ENCODE measurements around the gene RNU6-9.

RNU6-9 gene

DNA sequence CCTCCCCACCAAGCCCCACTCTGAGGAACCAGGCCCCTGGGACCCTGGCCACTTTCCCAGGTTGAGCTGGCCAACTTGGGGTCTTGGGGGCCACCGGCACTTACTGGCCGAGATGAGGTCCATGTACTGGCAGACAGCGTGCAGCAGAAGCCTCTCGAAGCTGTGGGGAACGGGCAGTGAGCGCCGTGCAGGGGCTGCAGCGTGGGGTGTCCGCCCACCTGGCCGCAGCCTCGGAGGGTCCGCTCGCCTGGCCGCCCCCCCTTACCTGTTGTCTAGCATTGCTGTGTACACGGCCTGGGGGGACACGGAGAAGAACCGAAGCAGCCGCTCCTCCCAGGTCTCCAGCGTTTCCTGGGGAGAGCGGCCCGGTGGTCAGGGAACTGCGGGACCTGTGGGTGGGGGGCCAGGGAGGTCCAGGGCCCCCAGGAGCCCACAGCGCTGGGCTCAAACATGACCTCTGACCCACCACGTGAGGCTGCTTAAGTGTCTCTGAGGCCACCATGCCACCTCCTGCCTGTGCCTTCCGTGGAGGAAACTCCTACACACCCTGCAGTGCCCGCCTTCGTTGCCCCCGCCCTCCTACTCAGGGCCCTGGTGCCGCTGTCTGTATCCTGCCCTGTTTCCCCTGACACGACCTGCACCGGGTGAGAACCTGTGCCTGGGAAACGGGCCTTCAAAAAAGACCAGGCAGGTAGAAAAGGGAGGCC lies 6.2 kb downstream of the RNU6-9 start:
- DNase-seq = no peak

DNA sequence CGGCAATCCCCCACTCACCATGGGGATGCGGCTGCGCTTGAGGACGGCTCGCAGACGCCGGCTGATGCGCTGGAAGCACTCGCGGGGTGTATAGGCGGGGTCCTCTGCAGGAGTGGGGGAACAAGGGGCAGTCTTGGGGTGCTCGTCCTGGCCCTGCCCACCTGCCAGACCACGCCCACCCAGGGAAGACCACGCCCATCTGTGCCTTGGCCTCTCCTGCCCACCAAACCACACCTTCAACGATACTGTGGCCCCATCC lies 6.7 kb downstream of the RNU6-9 start:
- DNase-seq = no peak

DNA sequence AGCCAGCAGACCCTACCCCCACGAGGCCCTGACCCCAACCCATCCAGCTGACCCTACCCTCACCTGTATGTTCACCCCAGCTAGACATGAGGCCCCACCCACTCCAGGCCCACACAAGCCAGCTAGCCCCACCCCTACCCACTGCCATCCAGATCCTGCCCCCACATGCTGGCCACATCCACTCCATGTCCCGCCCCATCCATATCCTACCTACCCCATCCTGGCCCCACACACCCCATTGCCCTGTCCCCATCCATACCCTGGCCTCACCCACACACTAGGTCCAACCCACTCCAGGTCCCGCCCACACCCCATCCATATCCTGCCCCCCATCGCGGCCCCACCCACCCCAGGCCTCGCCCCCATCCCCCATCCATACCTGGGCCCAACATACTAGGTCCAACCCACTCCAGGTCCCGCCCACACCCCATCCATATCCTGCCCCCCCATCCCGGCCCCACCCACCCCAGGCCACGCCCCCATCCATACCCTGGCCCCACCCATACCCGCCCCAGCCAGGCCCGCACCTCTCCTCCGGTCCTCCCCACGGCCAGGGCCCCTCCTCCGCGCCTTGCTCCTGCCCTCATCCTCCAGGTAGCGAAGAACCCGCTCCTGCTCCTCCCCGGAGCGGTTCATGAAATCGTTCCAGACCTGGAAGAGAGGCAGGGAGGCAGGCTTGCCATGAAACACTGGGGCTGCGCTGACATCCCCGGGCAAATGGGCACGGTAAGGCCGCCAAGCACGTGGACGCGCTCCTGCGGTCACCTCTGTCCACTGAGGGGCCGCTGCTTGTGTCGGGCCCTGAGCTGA lies 7.2 kb downstream of the RNU6-9 start:
- DNase-seq = peak; percentile 64

DNA sequence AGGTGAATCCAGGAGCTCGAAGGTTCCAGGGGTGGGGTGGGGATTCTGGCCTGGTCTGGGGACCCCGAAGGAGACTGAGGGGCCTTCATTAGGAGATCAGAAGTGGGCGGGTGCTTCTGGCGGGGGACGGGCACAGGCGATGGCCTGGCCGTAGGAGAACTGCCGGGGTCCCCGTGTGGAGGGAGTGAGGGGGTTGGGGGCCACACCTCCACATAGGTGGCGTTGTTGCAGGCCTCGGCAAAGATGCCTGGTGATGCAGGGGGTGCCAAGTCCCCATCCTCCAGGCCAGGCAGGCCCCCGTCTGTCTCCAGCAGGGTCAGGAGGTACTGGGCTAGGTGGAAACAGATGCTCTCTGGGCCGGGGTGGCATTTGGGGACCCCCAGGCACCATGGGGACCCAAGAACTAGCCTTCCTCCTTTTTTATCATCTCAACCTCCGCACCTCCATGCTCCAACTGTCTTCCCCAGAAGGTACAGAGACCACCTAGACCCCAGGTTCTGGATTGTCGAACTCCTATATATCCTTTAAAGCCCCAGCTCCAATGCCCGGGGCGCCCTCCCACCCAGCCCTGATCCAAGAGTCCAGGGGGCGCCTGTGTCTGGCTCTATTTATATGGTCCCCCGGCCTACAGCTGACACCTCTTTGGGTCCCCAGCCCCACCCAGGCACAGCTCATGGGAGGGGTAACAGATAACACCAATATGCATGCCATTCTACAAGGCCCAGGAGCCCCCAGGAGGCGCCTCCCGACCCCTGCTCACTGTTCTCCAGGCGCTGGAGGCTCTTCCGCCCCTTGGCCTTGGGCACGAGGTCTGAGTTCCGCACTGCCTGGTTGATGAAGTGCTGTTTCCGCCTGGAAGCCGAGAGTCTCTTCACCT lies 8.2 kb downstream of the RNU6-9 start:
- no peak for DNase-seq

DNA sequence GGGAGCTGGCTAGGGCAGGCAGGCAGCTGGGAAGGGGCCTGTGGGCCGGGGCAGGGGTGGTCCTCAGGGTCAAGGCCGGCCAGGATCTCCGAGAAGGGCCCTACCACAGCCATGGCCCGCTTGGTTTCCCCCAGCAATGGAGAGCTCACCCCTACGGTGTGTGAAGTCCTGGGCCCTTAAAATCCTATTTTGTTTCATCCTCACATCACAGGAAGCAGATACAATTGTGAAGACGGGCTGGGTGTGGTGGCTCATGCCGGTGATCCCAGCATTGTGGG lies 8.7 kb downstream of the RNU6-9 start:
- DNase-seq = no peak

DNA sequence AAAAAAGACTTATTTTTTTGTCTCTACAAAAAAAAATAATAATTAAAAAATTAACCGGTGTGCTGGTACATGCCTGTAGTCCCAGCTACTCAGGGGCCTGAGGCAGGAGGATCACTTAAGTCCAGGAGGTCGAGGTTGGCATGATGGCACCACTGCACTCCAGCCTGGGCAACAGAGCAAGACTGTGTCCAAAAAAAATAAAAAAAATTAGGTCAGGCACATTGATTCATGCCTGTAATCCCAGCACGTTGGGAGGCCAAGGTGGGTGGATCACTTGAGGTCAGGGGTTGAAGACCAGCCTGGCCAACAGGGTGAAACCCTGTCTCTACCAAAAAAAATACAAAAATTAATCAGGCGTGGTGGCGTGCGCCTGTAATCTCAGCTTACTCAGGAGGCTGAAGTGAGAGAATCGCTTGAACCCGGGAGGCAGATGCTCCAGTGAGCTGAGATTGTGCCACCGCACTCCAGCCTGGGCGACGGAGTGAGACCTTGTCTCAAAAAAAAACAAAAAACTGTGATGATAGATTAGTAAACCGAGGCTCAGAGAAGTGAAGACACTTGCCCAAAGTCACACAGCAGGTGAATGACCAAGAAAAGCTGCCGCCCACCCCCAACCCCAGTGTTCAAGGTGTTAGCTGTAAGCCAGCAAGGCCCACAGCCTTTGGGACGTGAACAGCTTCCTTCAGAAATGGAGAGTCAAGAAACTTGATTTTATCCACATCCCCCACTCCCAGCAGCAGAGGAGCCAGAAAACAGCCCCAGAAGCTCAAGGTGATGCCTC lies 9.4 kb downstream of the RNU6-9 start:
- DNase-seq = no peak

DNA sequence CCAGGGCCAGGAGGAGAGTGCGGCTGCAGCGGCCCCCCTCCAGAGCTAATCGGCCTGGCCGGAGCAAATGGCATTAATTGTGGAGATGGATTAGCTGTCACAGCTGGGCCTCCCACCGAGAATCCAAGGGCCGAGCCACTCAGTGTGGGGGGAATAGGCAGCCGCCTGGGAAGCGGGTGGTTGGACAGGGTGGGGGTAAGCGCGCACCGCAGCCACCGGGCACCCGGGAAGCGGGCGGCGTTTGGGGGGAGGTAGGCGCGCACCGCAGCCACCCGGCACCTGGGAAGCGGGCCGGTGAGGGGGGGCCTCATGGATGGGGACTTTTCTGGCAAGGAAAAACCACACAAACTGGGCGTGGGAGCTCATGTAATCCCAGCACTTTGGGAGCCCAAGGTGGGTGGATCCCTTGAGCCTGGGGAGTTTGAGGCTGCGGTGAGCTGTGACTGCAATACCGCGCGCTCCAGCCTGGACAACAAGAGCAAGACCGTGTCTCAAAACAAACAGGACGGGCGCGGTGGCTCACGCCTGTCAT lies 10.0 kb downstream of the RNU6-9 start:
- DNase-seq = no peak

DNA sequence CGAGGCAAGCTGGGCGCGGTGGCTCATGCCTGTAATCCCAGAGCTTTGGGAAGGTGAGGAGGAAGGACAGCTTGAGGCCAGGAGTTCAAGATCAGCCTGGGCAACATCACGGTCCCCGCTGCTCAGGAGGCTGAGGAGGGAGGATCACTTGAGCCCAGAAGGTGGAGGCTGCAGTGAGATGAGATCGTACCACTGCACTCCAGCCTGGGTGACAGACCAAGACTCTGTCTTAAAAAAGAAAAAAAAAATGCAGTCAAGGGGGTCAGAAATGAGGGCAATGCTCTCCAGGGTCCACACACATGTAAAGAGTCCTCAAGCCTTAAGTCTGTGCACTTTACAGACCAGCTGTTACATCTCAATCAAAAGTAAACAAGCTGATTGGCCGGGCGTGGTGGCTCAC lies 11.3 kb downstream of the RNU6-9 start:
- DNase-seq = no peak

DNA sequence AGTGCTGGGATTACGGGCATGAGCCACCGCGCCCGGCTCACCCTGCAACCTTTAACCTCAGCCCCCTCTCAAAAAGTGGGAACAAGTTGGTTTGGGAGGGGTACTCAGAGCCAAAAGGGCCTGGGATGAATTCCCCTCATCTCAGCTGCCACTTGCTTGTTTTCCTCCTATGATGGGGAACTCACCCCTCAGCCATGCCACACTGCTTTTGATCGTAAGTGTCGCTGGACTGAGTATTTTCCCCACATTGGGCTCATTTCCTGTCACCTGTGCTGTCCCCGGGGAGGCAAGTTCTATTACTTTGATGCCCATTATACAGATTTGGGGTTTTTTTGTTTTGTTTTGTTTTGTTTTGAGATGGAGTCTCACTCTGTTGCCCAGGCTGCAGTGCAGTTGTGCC lies 13.2 kb downstream of the RNU6-9 start:
- peak; percentile 67 for DNase-seq

DNA sequence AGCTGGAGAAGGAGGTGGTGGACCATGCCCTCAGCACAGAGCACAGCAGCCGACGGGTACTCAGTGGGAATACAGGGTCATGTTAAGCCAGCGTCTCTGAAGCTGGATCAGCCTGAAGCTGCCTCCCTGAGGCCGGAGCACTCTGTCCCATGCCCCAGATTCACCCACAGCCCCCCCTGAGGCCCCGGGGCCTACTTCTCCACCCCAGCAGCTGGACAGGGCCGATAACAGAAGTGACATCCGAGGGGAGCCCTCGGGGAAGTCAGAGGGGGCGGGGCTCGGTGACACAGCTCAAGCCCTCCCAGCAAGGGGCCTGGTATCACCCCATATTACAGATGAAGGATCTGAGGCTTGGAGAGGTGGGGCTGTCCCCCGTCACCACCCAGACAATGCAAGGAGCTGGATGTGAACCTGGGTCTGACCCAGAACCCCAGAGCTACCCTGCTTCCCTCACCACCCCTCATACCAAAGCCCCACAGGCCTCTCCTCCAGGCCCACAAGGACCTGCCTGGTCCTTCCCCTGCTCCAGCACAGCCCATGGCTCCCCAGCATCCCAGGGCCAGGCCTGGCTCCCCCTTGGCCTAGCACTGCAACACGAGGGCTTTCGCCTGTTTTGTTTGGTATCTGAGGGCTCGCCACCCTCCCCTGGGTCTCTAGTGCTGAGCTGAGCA lies 14.0 kb downstream of the RNU6-9 start:
- DNase-seq = peak; percentile 43

DNA sequence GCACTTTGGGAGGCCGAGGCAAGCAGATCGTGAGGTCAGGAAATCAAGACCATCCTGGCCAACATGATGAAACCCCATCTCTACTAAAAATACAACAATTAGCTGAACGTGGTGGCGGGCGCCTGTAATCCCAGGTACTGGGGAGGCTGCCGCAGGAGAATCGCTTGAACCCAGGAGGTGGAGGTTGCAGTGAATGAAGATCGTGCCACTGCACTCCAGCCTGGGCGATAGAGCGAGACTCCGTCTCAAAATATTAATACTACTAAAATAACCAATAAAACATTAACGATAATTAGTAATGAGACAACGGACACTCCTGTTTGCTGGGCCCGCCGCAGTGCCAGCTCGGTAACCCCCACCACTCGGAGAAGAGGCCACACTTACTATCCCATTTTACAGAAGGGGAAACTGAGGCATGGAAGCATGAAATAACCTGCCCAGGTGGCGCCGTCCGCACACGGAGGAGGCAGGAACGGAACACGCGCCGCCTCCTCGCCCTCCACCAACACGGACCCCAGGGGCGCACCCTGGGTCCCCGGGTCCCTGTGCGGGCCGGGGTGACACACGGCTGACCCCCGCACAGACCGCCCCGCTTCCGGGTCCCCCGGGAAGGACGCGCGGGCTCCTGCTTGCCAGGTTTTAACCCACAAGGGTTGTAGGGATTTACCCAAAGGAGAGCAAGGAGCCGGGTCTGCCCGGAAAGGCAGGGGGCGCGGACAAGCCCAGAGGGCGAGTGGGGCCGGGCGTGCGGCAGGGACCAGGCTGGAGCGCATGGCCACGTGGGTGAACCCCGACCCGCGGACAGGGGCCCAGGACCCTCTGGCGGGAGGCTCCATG lies 18.1 kb downstream of the RNU6-9 start:
- no peak for DNase-seq

DNA sequence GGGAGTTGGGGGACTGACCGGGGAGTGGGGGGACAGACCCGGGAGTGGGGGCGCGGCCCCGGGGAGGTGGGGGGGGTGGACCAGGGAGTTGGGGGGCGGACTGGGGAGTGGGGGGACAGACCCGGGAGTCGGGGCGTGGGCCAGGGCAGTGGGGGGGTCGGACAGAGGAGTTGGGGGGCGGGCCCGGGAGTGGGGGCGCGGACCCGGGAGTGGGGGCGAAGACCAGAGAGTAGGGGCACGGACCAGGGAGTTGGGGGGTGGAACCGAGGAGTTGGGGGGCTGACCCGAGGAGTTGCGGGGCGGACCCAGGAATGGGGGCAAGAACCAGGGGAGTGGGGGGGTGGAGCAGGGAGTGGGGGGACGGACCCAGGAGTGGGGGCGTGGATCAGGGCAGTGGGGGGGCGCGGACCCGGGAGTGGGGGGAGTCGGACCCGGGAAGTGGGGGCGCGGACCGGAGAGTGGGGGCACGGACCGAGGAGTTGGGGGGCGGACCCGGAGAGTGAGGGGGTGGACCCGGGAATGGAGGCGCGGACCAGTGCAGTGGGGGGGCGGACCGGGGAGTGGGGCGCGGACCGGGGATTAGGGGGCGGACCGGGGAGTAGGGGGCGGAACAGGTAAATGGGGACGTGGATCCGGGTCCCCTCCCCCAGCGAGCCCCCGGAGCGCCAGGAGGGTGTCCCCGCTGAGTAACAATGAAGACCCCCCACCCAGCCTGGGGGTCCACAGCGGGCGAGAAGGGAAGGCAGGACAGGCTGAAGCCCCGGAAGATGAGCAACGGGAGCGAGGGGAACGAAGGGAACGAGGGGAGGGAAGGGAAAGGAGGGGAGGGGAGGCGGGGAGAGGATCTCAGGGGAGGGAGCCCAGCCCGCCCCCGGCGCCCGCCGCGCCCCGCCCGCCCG lies 19.1 kb downstream of the RNU6-9 start:
- DNase-seq = peak; percentile 63

DNA sequence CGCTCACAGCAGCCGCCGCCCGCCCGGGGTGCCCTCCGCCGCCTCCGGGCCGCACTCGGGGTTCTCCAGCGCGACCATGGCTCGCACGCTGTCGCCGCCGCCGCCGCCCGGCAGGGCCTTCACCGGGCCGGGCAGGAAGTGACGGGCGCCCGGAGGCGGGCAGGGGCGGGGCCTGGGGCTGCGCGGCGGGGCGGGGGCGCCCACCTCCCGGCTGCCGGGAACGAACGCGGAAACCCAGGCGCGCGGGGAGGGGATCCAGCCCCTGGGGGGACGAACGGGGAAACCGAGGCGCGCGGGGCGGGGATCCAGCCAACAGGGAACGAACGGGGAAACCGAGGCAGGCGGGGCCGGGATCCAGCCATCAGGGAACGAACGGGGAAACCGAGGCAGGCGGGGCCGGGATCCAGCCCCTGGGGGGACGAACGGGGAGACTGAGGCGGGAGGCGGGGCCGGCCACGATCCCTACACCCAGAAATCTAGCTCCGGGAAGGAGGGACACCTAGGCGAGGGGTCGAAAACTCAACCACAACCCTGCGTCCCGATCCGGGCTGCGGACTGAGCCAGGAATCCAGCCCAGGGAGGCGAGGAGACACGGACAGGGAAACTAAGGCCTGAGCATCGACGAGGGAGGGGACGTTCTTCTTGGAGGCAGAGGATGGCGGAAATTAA lies 19.9 kb downstream of the RNU6-9 start, which contains the start of gene R3HDM4:
Gene R3HDM4 (minus strand): TSS at position 140 of the 669 bp plus-strand sequence. CDS start 62 bp downstream, at position 78.
- DNase-seq = peak; percentile 91

DNA sequence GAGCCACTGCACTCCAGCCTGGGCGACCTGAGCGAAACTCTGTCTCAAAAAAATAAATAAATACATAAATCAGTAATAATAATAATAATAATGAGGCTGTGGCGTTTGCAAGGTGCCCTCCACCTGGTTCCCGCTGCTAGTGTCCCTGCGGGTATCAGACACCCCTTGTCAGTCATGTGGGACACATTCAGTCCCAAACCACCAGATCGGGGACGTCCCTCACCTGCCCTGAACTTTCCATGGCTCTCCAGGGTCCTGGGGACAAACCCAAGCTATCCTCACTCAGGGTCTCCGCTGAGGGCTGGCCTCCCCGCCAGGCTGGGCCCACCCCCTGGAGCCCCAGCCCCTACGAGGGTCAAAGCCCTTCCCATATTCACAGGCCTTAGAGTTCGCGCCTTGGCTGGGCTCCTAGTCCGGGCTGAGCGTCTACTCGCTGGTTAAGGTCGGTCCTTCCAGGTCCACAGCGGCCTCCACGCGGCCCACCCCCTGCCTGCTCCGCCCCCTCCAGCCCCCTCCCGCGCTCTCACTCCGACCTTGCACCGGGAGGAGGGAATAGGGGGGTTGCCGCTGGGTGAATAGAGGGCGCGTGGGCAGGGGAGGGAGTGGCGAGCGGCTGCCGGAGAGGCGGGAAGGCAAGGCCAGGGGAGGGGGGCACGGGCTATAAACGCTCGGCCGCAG lies 23.5 kb downstream of the RNU6-9 start:
- no peak for DNase-seq

DNA sequence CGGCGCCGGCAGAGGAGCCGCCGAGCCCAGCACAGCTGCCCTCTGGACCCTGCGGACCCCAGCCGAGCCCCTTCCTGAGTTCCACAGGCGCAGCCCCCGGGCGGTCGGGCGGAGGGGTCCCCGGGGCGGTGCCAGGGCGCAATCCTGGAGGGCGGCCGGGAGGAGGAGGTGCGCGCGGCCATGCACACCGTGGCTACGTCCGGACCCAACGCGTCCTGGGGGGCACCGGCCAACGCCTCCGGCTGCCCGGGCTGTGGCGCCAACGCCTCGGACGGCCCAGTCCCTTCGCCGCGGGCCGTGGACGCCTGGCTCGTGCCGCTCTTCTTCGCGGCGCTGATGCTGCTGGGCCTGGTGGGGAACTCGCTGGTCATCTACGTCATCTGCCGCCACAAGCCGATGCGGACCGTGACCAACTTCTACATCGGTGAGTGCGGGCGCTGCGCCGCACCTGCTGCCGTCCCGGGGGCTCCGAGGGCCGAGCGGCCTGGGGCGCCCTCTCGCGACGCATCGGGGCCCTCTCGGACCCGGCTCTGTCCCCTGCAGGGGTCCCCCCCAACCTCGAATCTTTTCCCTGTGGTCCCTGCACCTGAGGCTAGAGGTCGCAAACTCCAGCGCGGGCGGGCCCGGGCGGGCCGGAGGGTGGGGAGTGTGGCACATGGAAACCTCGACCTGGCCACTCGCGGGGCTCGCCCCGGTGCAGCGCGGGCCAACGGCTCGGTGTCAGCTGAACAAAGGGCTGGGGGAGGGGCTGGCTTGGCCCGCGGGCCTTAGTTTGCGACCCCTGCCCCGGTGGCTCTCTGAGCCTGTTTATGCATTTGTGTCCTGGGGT lies 24.3 kb downstream of the RNU6-9 start, which contains the start of gene KISS1R:
Gene KISS1R (plus strand): TSS at position 11 of the 829 bp plus-strand sequence. CDS start 170 bp downstream, at position 181.
- DNase-seq = peak; percentile 63

DNA sequence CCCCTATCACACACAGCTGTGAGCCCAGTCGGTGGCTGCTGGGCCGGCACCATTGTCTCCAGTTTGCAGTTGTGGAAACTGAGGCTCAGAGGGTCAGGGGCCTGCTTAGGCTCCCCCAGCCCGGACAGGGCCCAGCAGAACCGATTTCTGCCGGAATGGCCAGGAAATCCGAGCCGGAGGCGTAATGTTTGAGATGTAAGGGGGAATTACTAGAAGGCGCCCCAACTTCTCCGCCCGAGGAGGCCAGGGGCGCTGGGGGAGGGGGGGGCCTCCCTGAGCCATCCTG lies 24.8 kb downstream of the RNU6-9 start:
- no peak for DNase-seq

DNA sequence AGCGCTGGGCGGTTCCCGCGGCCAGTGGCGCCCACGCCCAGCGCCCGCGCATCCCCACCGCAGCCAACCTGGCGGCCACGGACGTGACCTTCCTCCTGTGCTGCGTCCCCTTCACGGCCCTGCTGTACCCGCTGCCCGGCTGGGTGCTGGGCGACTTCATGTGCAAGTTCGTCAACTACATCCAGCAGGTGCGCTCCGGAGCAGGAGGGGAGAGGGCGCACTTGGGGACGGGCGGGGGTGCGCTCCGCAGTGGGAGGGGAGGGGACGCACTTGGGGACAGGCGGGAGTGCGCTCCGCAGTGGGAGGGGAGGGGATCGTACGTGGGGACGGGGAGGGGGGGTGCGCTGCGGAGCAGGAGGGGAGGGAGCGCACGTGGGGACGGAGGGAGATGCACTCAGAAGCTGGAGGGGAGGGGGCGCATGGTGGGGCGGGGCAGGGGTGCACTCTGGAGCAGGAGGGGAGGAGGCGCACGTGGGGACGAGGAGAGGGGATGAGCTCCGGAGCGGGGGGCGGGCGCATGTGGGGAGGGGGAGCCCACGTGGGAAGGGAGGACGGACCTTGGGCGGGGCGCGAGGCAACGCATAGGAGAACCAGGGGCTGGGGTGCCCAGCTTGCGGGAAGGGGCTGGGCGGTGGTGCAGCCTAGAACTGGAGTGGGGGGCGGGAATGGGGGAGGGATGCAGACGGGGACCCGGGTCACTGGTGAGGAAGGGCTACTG lies 25.4 kb downstream of the RNU6-9 start:
- DNase-seq = no peak

All from CD4-positive, alpha-beta T cell treated with Interleukin-21 for 1 hour (primary cell).